AG04450 (cell line): ENCODE data around the gene PTPN4. TPM values are rescaled to one million over a fixed set of nuclear protein-coding genes. Genes with fewer than 3 reads are reported as not detected.

Source experiments
- CTCF ChIA-PET: fragments of 300-600, 350-600 bp; formaldehyde crosslinking; extraction: SDS; loops from one replicate; lab custom pipeline; 2022; ENCODE audit warnings: antibody characterized with exemption, inconsistent platforms; lab: Charles Lee
- POLR2A ChIA-PET: fragments of 350-600 bp; formaldehyde crosslinking; extraction: SDS; loops from one replicate; lab custom pipeline; 2021; ENCODE audit warnings: antibody characterized with exemption, inconsistent platforms; lab: Yijun Ruan, JAX
- DNase-seq: peaks from one replicate; pipeline ENCODE4 v3.0.0-alpha.2; 2011; ENCODE audit warnings: low read depth, low spot score
- H3K27ac ChIP-seq: one replicate; pipeline ENCODE4 v1.5.1; 2012; ENCODE audit warnings: low read depth, low read length, control low read depth
- H3K27me3 ChIP-seq: one replicate; pipeline ENCODE4 v1.6.0; 2012; ENCODE audit warnings: low read length; ENCODE audit not compliant: control insufficient read depth, insufficient read depth
- H3K4me3 ChIP-seq: 2 replicates; pipeline ENCODE4 v1.5.1; 2011; ENCODE audit warnings: mild to moderate bottlenecking, low read depth, low read length, control low read depth
- H3K9me3 ChIP-seq: 2 replicates; pipeline ENCODE4 v1.5.1; 2012; ENCODE audit warnings: low read length; ENCODE audit not compliant: control insufficient read depth, insufficient read depth
- CTCF ChIP-seq: IDR thresholded peaks from 2 replicates; pipeline ENCODE4 v1.5.1; 2011; ENCODE audit warnings: low read depth, low read length, control low read depth, inconsistent platforms
- polyA plus RNA-seq: library from polyadenylated mRNA; depleted of rRNA; stranded (reverse); fragments of >200 nt; gene quantifications from 2 replicates; pipeline ENCODE4 v1.2.3, GENCODE V29; 2011

PTPN4 gene
- polyA plus RNA-seq, 1 experiment, result 19.6 TPM

DNA sequence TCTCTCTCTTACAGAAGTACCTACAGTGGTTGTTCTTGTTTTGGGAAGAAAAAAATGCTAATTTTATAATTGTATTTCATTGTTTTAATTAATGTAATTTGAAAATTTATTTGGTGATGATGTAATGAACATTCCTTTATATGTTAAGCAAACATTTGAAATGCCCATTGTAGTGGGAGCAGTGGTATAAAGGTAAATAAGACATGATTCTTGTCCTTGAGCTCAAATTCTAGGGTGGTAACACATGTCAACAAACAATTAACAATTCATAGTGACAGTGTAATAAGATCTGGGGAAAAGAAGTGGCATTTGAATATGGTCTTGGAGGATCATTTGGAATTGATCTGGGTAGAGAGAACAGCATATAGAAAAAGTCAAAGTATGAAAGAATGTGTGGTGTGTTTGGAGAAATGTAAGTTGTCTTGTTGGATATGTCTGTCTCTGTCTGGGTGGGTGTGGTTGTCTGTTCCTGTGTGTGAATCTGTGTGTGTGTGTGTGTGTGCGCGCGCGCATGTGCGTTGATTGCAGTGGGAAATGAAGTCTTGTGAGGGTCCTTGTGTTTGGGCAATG is 5.8 kb downstream of the PTPN4 start:
- no peak for DNase-seq
- CTCF ChIA-PET, result interaction anchor here (1.0 kb wide), 1 partner anchor 58 kb away, joined by 3 read pairs; no protein-coding TSS in a partner anchor
- POLR2A ChIA-PET, result no interaction called here
- no peak for TF ChIP-seq CTCF
- Histone ChIP-seq H3K27ac (no peak overlapping the region), H3K9me3 (no peaks in the 10 kb centered on the region), H3K27me3 (no peaks in the 10 kb centered on the region), H3K4me3 (no peak overlapping the region)

GRCh38 chr2:119766944-119767343 is 7.2 kb downstream of the PTPN4 start:
- no peak for TF ChIP-seq CTCF
- POLR2A ChIA-PET, result no interaction called here
- CTCF ChIA-PET, result no interaction called here
- H3K27ac ChIP-seq, result no peak overlapping the region
- H3K27me3 ChIP-seq, result no peaks in the 10 kb centered on the region
- no peak for DNase-seq
- no peaks in the 10 kb centered on the region for H3K9me3 ChIP-seq
- H3K4me3 ChIP-seq, result no peak overlapping the region

- Histone ChIP-seq H3K9me3 (no peaks in the 10 kb centered on the region), H3K27ac (no peak overlapping the region), H3K27me3 (no peaks in the 10 kb centered on the region), H3K4me3 (no peak overlapping the region)
- CTCF ChIA-PET, result interaction anchor here (2.9 kb wide), 1 partner anchor 15 kb away, joined by 14 read pairs; no protein-coding TSS in a partner anchor
- DNase-seq, result no peak
- TF ChIP-seq CTCF, result no peak
- POLR2A ChIA-PET, result no interaction called here
Observed at GRCh38 chr2:119768742-119769141, 9.0 kb downstream of the PTPN4 start.

GRCh38 chr2:119769645-119770044 is 9.9 kb downstream of the PTPN4 start:
- TF ChIP-seq CTCF, result no peak
- ChIA-PET CTCF (interaction anchor here (2.9 kb wide), 1 partner anchor 16 kb away, joined by 14 read pairs; no protein-coding TSS in a partner anchor), POLR2A (no interaction called here)
- H3K4me3 ChIP-seq, result no peak overlapping the region
- H3K9me3 ChIP-seq, result no peaks in the 10 kb centered on the region
- no peak for DNase-seq
- H3K27ac ChIP-seq, result no peak overlapping the region
- H3K27me3 ChIP-seq, result no peaks in the 10 kb centered on the region

- no peak for TF ChIP-seq CTCF
- no peak overlapping the region for H3K27ac ChIP-seq
- CTCF ChIA-PET, result no interaction called here
- DNase-seq, result no peak
- no peak overlapping the region for H3K4me3 ChIP-seq
- H3K27me3 ChIP-seq, result no peaks in the 10 kb centered on the region
- no peaks in the 10 kb centered on the region for H3K9me3 ChIP-seq
- POLR2A ChIA-PET, result interaction anchor here (1.1 kb wide), 1 partner anchor 12 kb away, joined by 3 read pairs; the partner anchor contains the start of gene PTPN4
Observed at GRCh38 chr2:119771331-119771730, 11.6 kb downstream of the PTPN4 start.
